Measurements from ENCODE around the gene OCEL1.
A peak's percentile ranks its signal among the peaks of the same experiment; 100 is the strongest.

Gene OCEL1

DNA sequence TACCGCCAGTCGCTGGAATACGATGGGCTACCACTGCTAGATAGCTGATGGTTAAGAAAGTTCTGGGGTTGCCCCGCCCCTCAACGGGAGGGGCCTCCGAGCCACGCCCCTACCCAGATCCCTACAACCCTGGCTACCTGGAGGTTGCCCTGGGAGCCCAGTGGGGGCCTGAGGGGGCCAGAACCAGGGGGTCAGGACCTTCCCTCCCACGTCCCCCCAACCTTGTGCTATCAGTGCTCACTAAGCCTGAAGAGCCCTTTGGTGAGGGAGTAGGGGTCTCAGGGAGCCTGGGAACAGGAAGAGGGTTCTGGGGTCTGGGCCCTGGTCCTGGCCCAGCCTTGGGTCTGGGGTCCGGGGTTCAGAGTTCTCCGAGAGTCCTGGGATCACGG lies 8.9 kb downstream of the OCEL1 start:
- peaks cover 33% of the 10 kb centered on the region for H3K79me2 ChIP-seq (ENCODE audit: insufficient read depth, low read length)

DNA sequence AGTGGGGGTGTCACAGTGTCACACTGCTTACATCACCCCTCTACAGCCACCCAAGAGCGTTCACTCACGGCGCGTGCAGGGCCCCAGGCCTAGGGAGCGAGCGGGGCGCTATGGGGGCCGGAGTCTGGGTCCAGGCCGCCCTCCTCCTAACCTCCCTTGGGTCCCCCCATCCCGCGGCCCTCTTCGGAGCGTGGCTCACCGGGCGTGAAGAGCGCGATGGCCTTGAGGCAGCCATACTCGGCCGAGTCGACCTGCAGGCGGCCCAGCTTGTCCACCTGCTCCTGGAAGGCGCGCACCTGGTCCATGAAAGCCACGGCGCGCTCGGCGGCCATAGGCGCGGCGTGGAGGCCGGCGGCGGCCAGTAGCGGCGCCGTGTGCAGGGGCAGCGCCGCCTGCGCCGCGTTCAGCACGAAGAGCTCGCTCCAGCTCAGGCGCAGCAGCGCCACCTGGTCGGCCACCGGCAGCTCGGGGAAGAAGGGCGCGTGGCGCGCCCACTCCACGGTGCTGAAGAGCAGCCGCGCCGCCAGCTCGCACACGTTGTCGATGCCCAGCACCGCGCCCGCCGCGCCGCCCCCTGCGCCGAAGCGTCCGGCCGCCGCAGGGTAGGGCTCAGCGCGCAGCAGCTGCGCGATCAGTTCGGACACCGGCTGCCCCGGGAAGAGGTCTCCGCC lies 9.4 kb downstream of the OCEL1 start:
- DNase-seq (peak; percentile 77), ATAC-seq (ENCODE audit: insufficient read depth, low read depth) (peak; percentile 79)
- Histone ChIP-seq H3K4me1 (ENCODE audit: insufficient read depth, low read length) (peaks cover 27% of the 10 kb centered on the region), H3K4me3 (ENCODE audit: low read depth in 1 of 2, low read length in 2 of 2) (peak overlapping the region; percentile 77 to 90), H2AFZ (ENCODE audit: low read depth, low read length) (peak overlapping the region; percentile 77), H3K9ac (ENCODE audit: low read depth, low read length) (peak overlapping the region; percentile 80), H3K27me3 (ENCODE audit: insufficient read depth, low read length, poor library complexity) (no peaks in the 10 kb centered on the region), H4K20me1 (ENCODE audit: insufficient read depth, low read length) (peaks cover 32% of the 10 kb centered on the region), H3K9me3 (ENCODE audit: insufficient read depth, low read length, severe bottlenecking) (no peaks in the 10 kb centered on the region), H3K36me3 (ENCODE audit: insufficient read depth, low read length) (peaks cover 40% of the 10 kb centered on the region), H3K79me2 (ENCODE audit: insufficient read depth, low read length) (peaks cover 35% of the 10 kb centered on the region), H3K27ac (ENCODE audit: low read length) (peak overlapping the region; percentile 79), H3K4me2 (ENCODE audit: insufficient read depth, low read length) (peak overlapping the region; percentile 100)
- no peak for TF ChIP-seq EZH2 (IDR thresholded peaks at IDR 0.05; ENCODE audit: borderline replicate concordance, low read depth, low read length, severe bottlenecking)
- TF ChIP-seq, protein P1, sequence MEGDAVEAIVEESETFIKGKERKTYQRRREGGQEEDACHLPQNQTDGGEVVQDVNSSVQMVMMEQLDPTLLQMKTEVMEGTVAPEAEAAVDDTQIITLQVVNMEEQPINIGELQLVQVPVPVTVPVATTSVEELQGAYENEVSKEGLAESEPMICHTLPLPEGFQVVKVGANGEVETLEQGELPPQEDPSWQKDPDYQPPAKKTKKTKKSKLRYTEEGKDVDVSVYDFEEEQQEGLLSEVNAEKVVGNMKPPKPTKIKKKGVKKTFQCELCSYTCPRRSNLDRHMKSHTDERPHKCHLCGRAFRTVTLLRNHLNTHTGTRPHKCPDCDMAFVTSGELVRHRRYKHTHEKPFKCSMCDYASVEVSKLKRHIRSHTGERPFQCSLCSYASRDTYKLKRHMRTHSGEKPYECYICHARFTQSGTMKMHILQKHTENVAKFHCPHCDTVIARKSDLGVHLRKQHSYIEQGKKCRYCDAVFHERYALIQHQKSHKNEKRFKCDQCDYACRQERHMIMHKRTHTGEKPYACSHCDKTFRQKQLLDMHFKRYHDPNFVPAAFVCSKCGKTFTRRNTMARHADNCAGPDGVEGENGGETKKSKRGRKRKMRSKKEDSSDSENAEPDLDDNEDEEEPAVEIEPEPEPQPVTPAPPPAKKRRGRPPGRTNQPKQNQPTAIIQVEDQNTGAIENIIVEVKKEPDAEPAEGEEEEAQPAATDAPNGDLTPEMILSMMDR (IDR thresholded peaks at IDR 0.05; ENCODE audit: borderline replicate concordance, extremely low read depth, low read length, poor library complexity, severe bottlenecking): peak; percentile 71

More for the DNA sequence above, 8.9 kb downstream of the OCEL1 start:
- no peaks in the 10 kb centered on the region for H3K9me3 ChIP-seq (ENCODE audit: insufficient read depth, low read length, severe bottlenecking)
- H3K27ac ChIP-seq (ENCODE audit: low read length): peak overlapping the region; percentile 79
- DNase-seq (peak; percentile 74), ATAC-seq (ENCODE audit: insufficient read depth, low read depth) (peak; percentile 68)
- H3K9ac ChIP-seq (ENCODE audit: low read depth, low read length): peak overlapping the region; percentile 80
- H3K36me3 ChIP-seq (ENCODE audit: insufficient read depth, low read length): peaks cover 38% of the 10 kb centered on the region
- H3K27me3 ChIP-seq (ENCODE audit: insufficient read depth, low read length, poor library complexity): no peaks in the 10 kb centered on the region
- peak overlapping the region; percentile 100 for H3K4me2 ChIP-seq (ENCODE audit: insufficient read depth, low read length)
- peak overlapping the region; percentile 77 for H2AFZ ChIP-seq (ENCODE audit: low read depth, low read length)
- TF ChIP-seq EZH2 (IDR thresholded peaks at IDR 0.05; ENCODE audit: borderline replicate concordance, low read depth, low read length, severe bottlenecking): no peak
- TF ChIP-seq, protein P1 (IDR thresholded peaks at IDR 0.05; ENCODE audit: borderline replicate concordance, extremely low read depth, low read length, poor library complexity, severe bottlenecking): no peak
- peaks cover 34% of the 10 kb centered on the region for H4K20me1 ChIP-seq (ENCODE audit: insufficient read depth, low read length)
- peak overlapping the region; percentile 77 to 90 for H3K4me3 ChIP-seq (ENCODE audit: low read depth in 1 of 2, low read length in 2 of 2)
- peaks cover 27% of the 10 kb centered on the region for H3K4me1 ChIP-seq (ENCODE audit: insufficient read depth, low read length)

- H3K9me3 ChIP-seq (ENCODE audit: insufficient read depth, low read length, severe bottlenecking): no peaks in the 10 kb centered on the region
- peaks cover 27% of the 10 kb centered on the region for H3K4me1 ChIP-seq (ENCODE audit: insufficient read depth, low read length)
- peaks cover 36% of the 10 kb centered on the region for H3K36me3 ChIP-seq (ENCODE audit: insufficient read depth, low read length)
- TF ChIP-seq, protein P1 (IDR thresholded peaks at IDR 0.05; ENCODE audit: borderline replicate concordance, extremely low read depth, low read length, poor library complexity, severe bottlenecking): no peak
- TF ChIP-seq EZH2 (IDR thresholded peaks at IDR 0.05; ENCODE audit: borderline replicate concordance, low read depth, low read length, severe bottlenecking): no peak
- H3K79me2 ChIP-seq (ENCODE audit: insufficient read depth, low read length): peaks cover 35% of the 10 kb centered on the region
- no peaks in the 10 kb centered on the region for H3K27me3 ChIP-seq (ENCODE audit: insufficient read depth, low read length, poor library complexity)
- peak overlapping the region; percentile 80 for H3K9ac ChIP-seq (ENCODE audit: low read depth, low read length)
- peak overlapping the region; percentile 77 to 90 for H3K4me3 ChIP-seq (ENCODE audit: low read depth in 1 of 2, low read length in 2 of 2)
- H4K20me1 ChIP-seq (ENCODE audit: insufficient read depth, low read length): peaks cover 32% of the 10 kb centered on the region
- peak overlapping the region; percentile 100 for H3K4me2 ChIP-seq (ENCODE audit: insufficient read depth, low read length)
- DNase-seq (peak; percentile 68), ATAC-seq (ENCODE audit: insufficient read depth, low read depth) (peak; percentile 63)
- peak overlapping the region; percentile 79 for H3K27ac ChIP-seq (ENCODE audit: low read length)
- H2AFZ ChIP-seq (ENCODE audit: low read depth, low read length): peak overlapping the region; percentile 77
Observed at GRCh38 chr19:17235971-17236777, 10.1 kb downstream of the OCEL1 start.
